RKO (cell line): Measurements from ENCODE around the gene NUB1.
A peak's percentile ranks its signal among the peaks of the same experiment; 100 is the strongest.

ENCODE experiments used
- DNase-seq: peaks from one replicate; pipeline ENCODE4 v3.0.0-alpha.2; 2016; ENCODE audit warnings: low spot score

The NUB1 gene

GRCh38 chr7:151404216-151405011 is 62.8 kb downstream of the NUB1 start:
- peak; percentile 29 for DNase-seq

- DNase-seq, result no peak
These were observed 63.4 kb downstream of the NUB1 start for GRCh38 chr7:151405056-151405455.

- no peak for DNase-seq
These were observed 64.0 kb downstream of the NUB1 start for GRCh38 chr7:151405588-151405987.

- DNase-seq, result no peak
These were observed 64.7 kb downstream of the NUB1 start for GRCh38 chr7:151406051-151406875.

- DNase-seq, result no peak
These were observed 65.4 kb downstream of the NUB1 start for GRCh38 chr7:151406886-151407583.

- DNase-seq, result no peak
These were observed 66.9 kb downstream of the NUB1 start for GRCh38 chr7:151408498-151408838.

- DNase-seq, result no peak
These were observed 67.4 kb downstream of the NUB1 start for GRCh38 chr7:151408839-151409666.

- DNase-seq, result no peak
These were observed 68.2 kb downstream of the NUB1 start, which contains the start of gene WDR86 for GRCh38 chr7:151409667-151410404. Gene WDR86 (minus strand): TSS chr7:151410038. CDS start chr7:151409589, 449 bp downstream.

- DNase-seq, result no peak
These were observed 69.1 kb downstream of the NUB1 start for GRCh38 chr7:151410405-151411390.

GRCh38 chr7:151411551-151411950 is 69.9 kb downstream of the NUB1 start:
- no peak for DNase-seq

- no peak for DNase-seq
These were observed 70.7 kb downstream of the NUB1 start for GRCh38 chr7:151412318-151412717.

- DNase-seq, result no peak
These were observed 71.6 kb downstream of the NUB1 start for GRCh38 chr7:151413241-151413640.

GRCh38 chr7:151415375-151416105 is 73.9 kb downstream of the NUB1 start:
- DNase-seq, result no peak

- no peak for DNase-seq
These were observed 74.7 kb downstream of the NUB1 start for GRCh38 chr7:151416112-151416940.

GRCh38 chr7:151416941-151417315 is 75.3 kb downstream of the NUB1 start:
- no peak for DNase-seq

- DNase-seq, result no peak
These were observed 78.5 kb downstream of the NUB1 start for GRCh38 chr7:151420144-151420543.

- DNase-seq, result no peak
These were observed 80.6 kb downstream of the NUB1 start for GRCh38 chr7:151422212-151422611.

- DNase-seq, result no peak
These were observed 81.6 kb downstream of the NUB1 start for GRCh38 chr7:151423226-151423625.
